ENCODE data around the gene NLRP3. TPM values are rescaled to one million over a fixed set of nuclear protein-coding genes. Genes with fewer than 3 reads are reported as not detected.

NLRP3 gene
- total RNA-seq, 1 donor from 2014 or later = not detected

DNA sequence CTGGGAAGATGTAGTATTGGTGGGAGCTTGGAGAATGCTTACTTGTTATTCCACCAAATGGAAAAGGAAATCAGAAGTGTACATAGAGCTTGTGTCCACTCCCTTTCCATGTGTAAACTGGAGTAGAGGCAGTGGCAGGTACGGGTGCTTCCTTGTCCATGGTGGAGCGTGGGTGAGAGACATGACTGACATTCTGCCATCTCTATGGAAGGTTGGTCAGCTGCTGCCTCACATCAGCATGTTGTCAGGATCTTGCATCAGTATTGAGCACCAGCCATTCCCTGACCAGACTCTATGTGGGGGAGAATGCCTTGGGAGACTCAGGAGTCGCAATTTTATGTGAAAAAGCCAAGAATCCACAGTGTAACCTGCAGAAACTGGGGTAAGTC, 19.8 kb downstream of the NLRP3 start:
- DNase-seq (ENCODE audit: low read depth) = no peak

DNA sequence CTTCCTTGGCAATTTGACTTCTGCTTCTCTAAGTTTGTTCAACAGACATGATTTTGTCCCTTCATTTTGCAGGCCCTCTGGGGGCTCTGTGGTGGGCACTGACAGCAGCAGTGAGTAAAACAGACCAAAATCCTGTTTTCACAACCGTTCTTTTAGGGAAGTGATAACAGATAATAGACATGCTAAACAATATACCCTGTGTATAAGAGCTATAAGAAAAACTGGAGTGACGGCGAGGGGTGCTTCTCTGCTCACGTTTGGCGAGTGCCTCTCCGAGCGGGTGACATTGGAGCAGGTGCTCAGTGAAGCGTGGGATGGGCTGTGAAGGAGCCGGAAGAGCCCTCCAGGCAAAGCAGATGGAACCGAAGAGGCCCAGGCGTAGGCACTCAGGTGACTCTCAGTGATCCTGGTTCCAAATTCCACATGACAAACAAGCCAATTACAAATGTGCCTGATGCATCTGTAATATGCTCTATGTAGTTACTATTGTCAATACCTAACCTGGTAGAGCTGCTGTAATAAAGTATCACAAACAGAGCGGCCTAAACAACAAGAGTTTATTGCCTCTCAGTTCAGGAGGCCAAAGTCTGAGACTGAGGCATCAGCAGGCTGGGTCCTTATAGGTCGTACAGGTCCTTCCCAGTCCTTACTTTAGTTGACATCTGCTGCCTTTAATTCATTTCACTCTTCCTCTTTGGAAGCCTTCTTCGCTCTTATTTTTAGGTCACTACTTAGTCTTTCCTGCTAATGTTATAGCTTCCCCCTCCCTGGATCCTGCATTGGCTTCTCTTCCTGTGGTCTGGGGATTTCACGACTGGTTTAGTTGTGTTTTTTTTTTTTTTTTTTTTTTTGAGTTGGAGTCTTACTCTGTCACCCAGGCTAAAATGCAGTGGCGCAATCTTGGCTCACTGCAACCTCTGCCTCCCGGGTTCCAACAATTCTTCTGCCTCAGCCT, 21.9 kb downstream of the NLRP3 start:
- no peak for DNase-seq (ENCODE audit: low read depth)

DNA sequence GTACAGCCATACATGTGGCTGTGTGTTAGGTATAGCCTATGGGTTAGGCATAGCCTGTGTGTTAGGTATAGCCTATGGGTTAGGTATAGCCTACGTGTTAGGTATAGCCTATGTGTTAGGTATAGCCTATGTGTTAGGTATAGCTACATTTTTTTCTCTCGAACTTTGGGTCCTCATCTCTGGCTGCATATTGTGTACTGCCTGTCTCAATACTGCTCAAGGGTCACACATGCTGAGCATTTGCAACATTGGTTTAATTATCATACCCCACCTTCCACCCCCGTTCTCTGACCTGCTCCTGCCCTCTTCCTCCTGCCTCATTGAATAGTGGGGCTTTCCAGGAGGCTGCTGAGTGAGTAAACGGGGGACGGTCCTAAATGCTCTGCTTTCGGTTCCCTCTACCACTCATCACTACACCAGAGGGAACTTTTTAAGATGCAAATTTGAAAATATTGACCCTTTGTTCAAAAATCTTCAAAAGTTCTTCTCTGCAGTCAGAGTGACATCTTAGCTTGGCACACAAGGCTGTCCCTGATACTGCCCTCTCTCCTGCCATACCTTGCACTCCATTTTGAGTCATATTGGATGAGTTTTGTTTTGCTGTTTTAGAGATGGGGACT, 24.1 kb downstream of the NLRP3 start:
- no peak for DNase-seq (ENCODE audit: low read depth)

DNA sequence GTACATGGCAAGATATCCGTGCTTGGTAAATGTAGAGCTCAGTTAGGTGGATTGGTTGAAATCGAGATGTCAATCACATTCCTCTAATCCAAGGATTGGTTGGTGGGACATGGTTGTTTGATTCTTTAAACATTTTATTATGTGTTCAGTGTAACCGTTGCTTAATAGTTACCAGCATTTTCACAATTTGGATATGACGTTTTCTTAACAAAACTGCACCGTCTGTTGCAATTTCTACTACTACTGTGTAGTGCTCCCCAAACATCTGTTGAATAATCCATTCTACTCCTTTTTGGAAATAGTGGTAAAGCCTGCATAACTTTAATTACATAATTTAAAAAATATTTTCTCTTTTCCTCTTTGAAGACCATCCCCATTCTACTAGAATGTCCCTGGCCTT, 25.6 kb downstream of the NLRP3 start:
- no peak for DNase-seq (ENCODE audit: low read depth)

DNA sequence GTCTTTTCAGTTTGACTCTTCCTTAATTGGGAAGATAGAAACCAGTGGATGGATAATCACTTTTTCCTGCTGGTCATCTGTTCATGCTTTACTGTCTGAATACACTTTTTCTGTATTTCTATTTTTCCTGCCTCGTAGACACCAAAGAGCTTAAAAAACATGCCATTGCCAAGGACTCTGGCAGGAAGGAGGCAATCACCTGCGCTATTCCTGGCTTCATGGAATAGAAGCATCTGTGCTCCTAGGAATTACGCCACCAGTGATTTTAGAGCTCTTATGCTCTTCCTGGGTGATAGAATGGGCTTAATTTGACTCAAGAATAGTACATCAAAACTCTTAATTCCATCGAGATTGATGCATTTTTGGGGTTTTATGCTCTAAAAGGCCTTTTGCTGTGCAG, 26.2 kb downstream of the NLRP3 start:
- no peak for DNase-seq (ENCODE audit: low read depth)

DNA sequence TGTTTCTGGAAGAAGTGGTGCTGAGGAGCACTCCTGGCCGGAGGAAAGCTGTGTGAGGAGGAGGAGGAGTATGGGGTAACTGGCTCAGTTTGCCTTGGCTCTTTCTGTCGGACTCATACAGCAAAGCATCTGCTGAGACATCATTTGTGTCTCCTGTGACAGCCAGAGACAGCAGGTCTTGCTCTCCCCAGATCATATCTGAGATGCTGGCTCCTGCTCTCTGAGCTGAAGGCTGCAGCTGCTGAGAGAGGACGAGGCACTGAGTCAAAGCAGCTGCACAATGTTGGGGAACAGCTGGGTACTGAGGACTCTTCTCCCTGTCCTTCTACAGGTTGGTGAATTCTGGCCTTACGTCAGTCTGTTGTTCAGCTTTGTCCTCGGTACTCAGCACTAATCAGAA, 27.7 kb downstream of the NLRP3 start:
- peak; percentile 34 for DNase-seq (ENCODE audit: low read depth)

DNA sequence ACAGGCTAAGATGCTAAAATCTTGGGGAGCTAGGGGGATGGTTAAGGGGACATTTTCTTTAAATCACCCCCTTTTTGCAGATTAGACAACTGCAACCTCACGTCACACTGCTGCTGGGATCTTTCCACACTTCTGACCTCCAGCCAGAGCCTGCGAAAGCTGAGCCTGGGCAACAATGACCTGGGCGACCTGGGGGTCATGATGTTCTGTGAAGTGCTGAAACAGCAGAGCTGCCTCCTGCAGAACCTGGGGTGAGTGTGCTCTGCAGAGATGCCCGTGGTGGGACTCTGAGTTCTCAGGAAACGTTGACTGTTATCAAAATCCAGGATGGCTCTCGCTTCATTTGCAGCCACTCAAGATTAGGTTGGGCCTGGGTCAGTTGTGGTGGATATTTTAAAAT, 28.6 kb downstream of the NLRP3 start:
- DNase-seq (ENCODE audit: low read depth) = no peak

DNA sequence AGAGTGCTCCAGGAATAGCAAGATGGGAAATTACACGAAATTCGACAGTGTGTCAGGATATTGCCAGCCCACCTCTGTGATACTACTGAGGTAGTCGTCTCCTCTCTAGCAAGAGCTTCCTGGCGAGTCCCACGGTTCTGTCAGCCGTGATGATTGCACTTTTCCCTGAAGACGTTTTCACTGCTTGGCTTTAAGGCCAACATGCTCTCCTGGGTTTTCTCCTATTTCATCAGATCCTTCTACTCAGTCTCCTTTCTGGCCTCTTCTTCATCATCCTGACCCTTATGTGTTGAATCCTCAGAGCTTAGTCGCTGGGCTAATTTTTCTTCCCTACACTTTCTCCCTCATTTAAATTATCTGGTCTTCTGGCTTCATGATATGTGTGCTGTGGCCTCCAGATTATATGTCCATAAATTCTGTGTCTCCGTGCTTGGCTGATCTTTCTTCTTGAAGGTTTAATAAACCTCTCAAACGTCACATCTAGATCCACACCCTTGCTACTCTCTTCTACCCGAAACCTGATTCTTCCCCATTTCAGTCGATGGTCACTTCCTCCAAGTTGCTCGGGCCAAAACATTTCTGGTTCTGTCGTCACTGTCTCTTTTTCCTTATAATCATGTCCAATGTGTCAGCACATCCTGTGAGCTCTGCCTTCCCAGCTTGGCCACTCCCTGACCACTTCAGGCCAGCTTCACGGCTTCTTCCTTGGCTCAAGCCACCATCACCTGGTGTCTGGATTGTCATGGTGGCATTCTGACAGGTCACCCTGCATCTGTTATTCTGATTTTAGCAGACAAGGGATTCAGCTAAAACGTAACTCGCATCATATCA, 29.8 kb downstream of the NLRP3 start:
- no peak for DNase-seq (ENCODE audit: low read depth)

DNA sequence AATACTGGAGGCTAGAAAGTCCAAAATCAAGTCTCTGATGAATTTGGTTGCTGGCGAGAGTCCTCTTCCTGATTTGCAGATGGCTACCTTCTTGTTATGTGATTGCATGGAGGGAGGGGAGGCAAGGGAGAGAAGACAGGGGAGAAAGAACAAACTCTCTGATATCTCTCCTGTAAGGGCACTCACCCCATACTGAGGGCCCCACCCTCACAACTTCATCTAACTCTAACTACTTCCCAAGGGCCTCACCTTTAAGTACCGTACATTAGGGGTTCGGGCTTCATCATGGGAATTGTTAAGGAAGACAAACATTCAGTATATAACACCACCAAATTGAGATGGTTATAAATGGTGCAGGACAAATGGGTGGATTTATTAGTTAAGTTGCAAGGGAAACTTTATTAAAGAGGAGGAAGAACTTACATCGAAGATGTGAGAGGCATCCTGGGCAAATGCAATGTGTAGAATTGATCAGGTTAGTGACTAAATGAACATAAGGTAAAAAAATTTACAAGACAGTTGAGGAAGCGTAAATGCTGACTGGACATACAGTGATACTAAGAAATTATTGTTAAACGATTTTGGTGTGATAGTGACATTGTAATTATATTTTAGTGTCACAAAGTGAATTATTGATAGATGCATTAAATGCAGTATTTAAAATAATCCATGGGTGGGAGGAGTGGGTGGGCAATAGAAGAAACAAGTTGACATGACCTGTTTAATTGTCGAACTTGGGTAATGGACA, 31.4 kb downstream of the NLRP3 start:
- DNase-seq (ENCODE audit: low read depth) = no peak

DNA sequence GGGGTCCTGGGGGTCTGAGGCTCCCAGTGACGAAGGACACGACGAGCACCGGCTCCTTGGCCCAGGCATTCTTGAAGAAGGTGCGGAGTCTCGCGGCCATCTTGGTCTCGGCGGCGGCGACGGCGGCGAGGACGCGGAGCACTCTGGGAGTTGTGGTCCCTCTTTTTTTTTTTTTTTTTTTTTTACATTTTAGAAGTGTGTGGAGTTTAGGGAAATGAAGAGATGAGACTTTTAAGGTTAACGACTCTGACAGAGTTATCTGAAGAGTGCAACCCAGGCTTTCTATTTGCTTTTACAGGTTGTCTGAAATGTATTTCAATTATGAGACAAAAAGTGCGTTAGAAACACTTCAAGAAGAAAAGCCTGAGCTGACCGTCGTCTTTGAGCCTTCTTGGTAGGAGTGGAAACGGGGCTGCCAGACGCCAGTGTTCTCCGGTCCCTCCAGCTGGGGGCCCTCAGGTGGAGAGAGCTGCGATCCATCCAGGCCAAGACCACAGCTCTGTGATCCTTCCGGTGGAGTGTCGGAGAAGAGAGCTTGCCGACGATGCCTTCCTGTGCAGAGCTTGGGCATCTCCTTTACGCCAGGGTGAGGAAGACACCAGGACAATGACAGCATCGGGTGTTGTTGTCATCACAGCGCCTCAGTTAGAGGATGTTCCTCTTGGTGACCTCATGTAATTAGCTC, 32.3 kb downstream of the NLRP3 start:
- DNase-seq (ENCODE audit: low read depth) = peak; percentile 73

DNA sequence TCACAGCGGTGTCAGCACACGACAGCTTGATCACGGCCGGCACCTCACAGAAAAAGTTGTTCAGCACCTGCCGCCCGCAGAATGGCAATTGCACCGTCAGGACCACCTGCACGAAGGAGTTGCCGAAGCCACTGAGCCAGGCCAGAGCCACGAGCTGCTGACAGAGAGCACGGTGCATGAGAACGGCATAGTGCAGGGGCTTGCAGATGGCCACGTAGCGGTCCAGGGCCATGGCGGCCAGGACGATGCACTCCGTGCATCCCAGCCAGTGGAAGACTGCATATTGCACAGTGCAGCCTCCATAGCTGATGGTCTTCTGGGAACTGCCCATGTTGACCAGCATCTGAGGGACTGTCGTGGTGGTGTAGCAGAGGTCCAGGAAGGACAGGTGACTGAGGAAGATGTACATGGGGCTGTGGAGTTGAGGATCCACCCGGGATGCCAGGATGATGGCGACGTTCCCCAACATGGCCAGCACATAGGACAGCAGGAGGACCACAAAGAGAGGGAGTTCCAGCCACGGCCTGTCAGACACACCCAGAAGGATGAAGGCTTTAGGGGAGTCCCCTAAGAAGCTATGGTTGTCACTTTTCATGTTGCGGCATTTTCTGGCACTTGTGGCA, 35.5 kb downstream of the NLRP3 start:
- DNase-seq (ENCODE audit: low read depth) = no peak

DNA sequence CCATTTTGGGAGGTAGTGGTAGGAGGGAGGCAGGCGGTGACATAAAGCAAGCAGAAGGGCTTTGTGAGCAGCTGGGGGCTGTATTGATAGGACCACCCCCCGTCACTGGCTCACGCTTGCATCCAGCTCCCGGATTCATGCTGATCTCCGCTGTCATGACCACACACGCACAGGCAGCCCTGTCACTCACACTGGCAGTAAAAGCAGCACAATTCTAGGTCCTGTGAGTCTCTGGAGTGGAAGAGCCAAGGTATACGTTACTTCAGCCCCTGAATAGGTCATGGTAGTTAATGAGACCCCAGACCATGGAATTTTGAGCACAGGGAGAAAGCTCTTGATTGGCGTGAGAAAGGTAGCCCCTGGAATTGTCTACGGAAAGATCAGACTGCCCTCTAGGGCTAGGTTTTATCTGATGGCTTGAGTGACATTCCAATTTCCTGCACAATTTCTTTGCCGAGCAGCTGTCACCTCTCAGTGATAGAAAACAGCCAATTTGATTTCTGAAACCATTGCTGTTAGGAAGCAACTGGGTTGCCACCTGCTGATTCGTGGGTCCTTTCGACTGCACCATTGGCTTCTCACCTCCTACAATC, 36.6 kb downstream of the NLRP3 start:
- DNase-seq (ENCODE audit: low read depth) = no peak

DNA sequence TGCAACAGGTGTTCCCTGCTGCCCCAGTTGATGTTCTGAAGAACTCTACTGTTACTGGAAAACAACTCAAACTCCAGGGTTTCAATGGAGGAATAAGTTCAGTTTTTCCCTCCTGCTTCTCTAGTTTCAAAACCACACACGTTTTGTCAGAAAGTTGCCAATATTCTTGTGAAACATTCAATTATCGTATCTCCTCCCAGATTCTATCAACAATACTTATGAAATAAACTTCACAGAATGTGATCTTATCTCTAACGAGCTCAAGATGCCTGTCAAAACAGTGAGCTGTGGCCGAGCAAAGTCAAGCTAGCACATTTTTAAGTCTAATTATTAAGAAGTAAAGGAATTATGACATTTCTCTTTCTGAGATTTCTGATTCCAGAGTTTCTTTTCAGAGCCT, 37.3 kb downstream of the NLRP3 start:
- DNase-seq (ENCODE audit: low read depth) = no peak

DNA sequence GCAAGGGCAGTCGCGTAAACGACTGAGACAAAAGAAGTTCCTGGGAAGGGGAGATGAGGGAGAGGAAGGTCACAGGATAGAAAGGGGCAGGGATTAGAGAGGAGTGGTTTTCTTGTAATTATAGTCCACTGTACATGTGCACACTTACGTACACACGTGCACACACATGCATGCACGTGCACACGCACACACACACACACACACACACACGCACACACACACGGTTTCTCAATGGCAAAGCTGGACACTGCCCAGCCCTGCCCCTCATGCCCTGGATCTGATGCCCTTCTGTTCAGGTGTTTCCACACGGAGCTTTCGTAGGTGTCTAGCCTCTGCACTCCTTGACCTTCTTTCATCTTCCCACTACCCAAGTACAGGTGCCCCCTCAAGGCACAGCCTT, 38.0 kb downstream of the NLRP3 start:
- DNase-seq (ENCODE audit: low read depth) = no peak

DNA sequence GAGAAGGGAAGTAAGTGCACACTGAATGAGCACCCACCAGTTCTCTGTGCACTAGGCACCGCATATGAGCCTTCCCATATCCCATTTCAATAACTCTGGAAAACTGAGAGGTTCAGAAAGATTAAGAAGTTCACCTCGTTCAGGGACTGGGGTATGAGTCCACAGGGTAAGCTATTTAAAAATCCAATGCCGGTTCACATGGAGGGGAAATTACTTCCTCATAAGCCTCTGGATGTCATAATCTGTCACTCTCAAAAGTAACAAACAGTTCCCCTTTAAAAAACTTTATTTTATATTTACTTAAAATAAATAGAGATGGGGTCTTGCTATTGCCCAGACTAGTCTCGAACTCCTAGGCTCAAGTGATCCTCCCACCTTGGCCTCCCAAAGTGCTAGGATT, 40.0 kb downstream of the NLRP3 start:
- no peak for DNase-seq (ENCODE audit: low read depth)

DNA sequence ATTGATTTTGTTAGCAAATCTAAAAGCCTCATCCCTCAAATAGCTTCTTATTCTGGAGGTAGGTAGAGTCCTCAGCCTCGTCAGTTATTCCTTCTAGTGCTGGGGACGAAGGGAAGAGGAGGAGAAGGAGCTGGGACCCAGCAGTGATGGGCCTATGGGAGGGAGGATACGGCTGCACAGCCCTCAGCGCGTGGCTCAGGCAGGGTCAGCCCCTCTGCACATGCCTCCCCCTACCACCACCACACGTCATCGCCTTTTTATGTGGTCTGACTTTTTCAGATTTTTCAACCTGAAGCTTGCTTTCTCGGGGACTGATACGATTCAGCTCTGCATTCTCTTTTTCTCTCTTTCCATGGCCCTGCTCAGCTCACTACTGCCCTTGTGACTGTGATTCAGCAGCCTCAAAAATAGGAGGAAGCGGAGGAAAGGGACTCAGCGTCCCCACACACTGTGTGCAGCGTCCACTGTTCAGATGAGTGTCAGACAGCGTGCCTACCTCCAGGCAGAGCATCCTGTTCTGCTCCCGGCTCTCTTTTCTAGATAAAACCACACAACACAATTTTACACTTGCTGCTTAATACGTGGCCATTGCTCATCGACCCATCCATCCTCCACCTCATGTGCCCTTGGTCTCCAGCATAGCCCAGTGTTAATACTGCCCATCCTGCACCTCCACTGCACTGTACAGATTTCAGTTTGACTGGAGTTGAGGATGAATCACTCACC, 41.1 kb downstream of the NLRP3 start:
- no peak for DNase-seq (ENCODE audit: low read depth)

DNA sequence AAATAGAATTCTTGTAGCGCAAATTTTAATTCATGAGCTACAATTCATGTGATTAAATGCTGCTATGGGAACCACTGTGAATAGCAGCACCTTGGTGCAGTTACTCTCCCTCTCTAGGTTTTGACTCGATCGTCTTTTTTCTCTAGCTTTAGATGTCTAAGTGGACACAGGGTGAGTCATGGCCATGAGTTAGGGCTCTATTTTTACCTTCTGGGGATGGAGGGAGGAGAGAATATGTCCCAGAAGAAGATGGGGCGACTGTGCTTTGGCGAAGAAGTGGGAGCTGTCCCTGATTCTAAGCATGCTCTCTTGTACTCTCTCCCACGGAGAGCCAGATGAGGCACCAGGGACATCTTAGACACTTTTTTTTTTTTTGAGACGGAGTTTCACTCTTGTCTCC, 43.5 kb downstream of the NLRP3 start:
- DNase-seq (ENCODE audit: low read depth) = no peak

DNA sequence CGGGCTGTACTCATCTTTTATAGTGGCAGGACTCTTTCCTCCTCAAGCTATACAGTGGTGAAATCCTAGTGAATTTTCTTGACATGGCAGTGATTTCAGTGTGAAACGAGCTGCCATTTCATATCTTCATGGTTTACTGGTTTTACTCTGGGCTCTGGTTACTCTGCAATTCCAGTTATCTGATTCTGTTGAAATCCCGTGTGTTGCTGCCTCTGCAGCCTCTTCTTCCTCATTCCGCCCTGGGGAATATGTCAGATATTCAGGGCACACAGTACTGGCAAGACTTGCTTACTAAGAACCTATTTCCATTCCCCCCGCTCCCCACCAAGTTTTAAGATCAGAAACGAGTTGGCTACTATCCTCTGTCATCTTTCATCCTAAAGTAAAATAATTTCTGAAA, 49.8 kb downstream of the NLRP3 start:
- DNase-seq (ENCODE audit: low read depth) = no peak

DNA sequence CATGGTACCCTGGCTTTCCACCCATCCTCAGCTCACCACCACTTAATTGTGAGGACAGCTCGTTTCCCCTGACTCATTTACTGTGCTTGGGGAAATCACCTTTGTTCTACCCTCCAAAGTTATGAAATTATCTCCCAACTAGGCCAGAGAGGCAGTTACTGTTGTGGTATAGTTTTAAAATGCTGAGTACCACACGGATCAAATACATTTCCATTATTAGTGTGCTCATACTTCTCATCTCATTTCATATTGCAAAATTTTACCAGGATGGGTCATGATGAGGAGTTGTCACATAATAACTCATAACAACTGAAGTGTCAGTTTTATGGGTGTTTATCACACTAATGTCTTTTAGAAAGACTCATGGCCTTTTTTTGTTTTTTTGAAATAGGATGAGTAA, 51.2 kb downstream of the NLRP3 start:
- no peak for DNase-seq (ENCODE audit: low read depth)
